Measurements from ENCODE around the gene PIP4K2A.

DNA sequence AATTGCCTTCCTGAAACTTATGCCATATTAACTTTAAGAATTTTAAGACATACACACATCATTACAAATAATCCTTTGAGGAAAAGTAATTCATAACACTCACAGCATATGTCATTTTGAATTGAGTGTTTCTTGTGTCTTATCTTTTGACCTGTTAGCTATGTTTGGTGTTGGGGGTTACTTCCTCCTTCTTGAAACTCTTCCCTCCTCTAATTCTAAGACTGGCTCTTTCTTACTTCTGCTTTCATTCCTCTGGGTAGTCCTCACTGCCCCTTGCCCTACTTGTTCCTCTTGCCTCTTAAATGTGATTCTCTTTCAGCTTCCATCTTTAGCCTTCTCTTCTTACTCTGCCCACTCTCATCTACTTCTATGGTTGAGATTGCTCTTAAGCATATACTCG, 28.3 kb upstream of the PIP4K2A start:
- TF ChIP-seq, protein P1, sequence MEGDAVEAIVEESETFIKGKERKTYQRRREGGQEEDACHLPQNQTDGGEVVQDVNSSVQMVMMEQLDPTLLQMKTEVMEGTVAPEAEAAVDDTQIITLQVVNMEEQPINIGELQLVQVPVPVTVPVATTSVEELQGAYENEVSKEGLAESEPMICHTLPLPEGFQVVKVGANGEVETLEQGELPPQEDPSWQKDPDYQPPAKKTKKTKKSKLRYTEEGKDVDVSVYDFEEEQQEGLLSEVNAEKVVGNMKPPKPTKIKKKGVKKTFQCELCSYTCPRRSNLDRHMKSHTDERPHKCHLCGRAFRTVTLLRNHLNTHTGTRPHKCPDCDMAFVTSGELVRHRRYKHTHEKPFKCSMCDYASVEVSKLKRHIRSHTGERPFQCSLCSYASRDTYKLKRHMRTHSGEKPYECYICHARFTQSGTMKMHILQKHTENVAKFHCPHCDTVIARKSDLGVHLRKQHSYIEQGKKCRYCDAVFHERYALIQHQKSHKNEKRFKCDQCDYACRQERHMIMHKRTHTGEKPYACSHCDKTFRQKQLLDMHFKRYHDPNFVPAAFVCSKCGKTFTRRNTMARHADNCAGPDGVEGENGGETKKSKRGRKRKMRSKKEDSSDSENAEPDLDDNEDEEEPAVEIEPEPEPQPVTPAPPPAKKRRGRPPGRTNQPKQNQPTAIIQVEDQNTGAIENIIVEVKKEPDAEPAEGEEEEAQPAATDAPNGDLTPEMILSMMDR (IDR thresholded peaks at IDR 0.05), result no peak
- TF ChIP-seq POLR2A (IDR thresholded peaks at IDR 0.05), result no peak
